SK-N-SH (cell line): ENCODE results near the gene MMAB.

Source experiments
- GABPA ChIP-seq: IDR thresholded peaks from 2 replicates; pipeline ENCODE4 v1.4.0; 2012; ENCODE audit warnings: low read depth, mild to moderate bottlenecking
- MAX ChIP-seq: IDR thresholded peaks from 2 replicates; pipeline ENCODE4 v1.4.0; 2012; ENCODE audit warnings: low read depth
- MXI1 ChIP-seq: IDR thresholded peaks from 2 replicates; pipeline ENCODE4 v1.6.1; 2012; ENCODE audit warnings: mild to moderate bottlenecking, low read depth, low read length, improper control_type of control experiment
- POLR2AphosphoS5 ChIP-seq: IDR thresholded peaks from 2 replicates; pipeline ENCODE4 v1.6.1; 2012; ENCODE audit warnings: low read depth, low read length
- RAD21 ChIP-seq: IDR thresholded peaks from 2 replicates; pipeline ENCODE4 v1.6.1; 2012; ENCODE audit warnings: mild to moderate bottlenecking, low read length
- REST ChIP-seq: IDR thresholded peaks from 2 replicates; pipeline ENCODE4 v1.6.1; 2012; ENCODE audit warnings: mild to moderate bottlenecking, low read depth, low read length, moderate library complexity
- RFX5 ChIP-seq: IDR thresholded peaks from 2 replicates; pipeline ENCODE4 v1.6.1; 2012; ENCODE audit warnings: mild to moderate bottlenecking, improper control_type of control experiment, low read length
- TAF1 ChIP-seq: IDR thresholded peaks from 2 replicates; pipeline ENCODE4 v1.6.1; 2012; ENCODE audit warnings: low read depth, mild to moderate bottlenecking, low read length, moderate library complexity, borderline replicate concordance
- TEAD4 ChIP-seq: IDR thresholded peaks from 2 replicates; pipeline ENCODE4 v1.4.0; 2012; ENCODE audit warnings: mild to moderate bottlenecking, borderline replicate concordance; ENCODE audit not compliant: insufficient read depth
- ZBTB33 ChIP-seq: IDR thresholded peaks from 2 replicates; pipeline ENCODE4 v1.4.0; 2012; ENCODE audit warnings: low read depth, borderline replicate concordance
- TF ChIP-seq, protein P1 (sequence below): fragments of 200-600 bp; sonication (generic); IDR thresholded peaks from 2 replicates; pipeline ENCODE4 v1.6.1; 2017; ENCODE audit warnings: antibody characterized with exemption, mild to moderate bottlenecking, moderate library complexity
- TF ChIP-seq, protein P2 (sequence below): fragments of 150-350 bp; IDR thresholded peaks from 2 replicates; pipeline ENCODE4 v1.6.1; 2017; ENCODE audit warnings: antibody characterized with exemption, low read length, low read depth, borderline replicate concordance

- TF ChIP-seq, protein P1, sequence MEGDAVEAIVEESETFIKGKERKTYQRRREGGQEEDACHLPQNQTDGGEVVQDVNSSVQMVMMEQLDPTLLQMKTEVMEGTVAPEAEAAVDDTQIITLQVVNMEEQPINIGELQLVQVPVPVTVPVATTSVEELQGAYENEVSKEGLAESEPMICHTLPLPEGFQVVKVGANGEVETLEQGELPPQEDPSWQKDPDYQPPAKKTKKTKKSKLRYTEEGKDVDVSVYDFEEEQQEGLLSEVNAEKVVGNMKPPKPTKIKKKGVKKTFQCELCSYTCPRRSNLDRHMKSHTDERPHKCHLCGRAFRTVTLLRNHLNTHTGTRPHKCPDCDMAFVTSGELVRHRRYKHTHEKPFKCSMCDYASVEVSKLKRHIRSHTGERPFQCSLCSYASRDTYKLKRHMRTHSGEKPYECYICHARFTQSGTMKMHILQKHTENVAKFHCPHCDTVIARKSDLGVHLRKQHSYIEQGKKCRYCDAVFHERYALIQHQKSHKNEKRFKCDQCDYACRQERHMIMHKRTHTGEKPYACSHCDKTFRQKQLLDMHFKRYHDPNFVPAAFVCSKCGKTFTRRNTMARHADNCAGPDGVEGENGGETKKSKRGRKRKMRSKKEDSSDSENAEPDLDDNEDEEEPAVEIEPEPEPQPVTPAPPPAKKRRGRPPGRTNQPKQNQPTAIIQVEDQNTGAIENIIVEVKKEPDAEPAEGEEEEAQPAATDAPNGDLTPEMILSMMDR, result no peak
- no peak for TF ChIP-seq RAD21
- no peak for TF ChIP-seq RFX5
- no peak for TF ChIP-seq REST
- no peak for TF ChIP-seq POLR2AphosphoS5
- no peak for TF ChIP-seq MAX
- no peak for TF ChIP-seq MXI1
- TF ChIP-seq TEAD4, result no peak
- TF ChIP-seq, protein P2, sequence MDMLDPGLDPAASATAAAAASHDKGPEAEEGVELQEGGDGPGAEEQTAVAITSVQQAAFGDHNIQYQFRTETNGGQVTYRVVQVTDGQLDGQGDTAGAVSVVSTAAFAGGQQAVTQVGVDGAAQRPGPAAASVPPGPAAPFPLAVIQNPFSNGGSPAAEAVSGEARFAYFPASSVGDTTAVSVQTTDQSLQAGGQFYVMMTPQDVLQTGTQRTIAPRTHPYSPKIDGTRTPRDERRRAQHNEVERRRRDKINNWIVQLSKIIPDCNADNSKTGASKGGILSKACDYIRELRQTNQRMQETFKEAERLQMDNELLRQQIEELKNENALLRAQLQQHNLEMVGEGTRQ, result no peak
- TF ChIP-seq TAF1, result no peak
- no peak for TF ChIP-seq ZBTB33
- no peak for TF ChIP-seq GABPA
Observed at GRCh38 chr12:109605016-109605415, 31.7 kb upstream of the MMAB start.
